WERI-Rb-1 (cell line): ENCODE data around the gene TIMM17A.
A peak's percentile ranks its signal among the peaks of the same experiment; 100 is the strongest.

Source experiments
- DNase-seq: peaks from one replicate; pipeline ENCODE4 v3.0.0-alpha.2; 2020
- H3K27ac ChIP-seq: fragments of 250-450 bp; sonication (Bioruptor Pico); 2 replicates; pipeline ENCODE4 v1.5.1; 2020; ENCODE audit warnings: mild to moderate bottlenecking, moderate library complexity
- H3K27me3 ChIP-seq: fragments of 250-450 bp; sonication (Bioruptor Pico); 2 replicates; pipeline ENCODE4 v1.5.1; 2021; ENCODE audit warnings: mild to moderate bottlenecking, low read depth, moderate library complexity; ENCODE audit not compliant: insufficient read depth, severe bottlenecking
- H3K36me3 ChIP-seq: fragments of 250-450 bp; sonication (Bioruptor Pico); 2 replicates; pipeline ENCODE4 v1.5.1; 2020; ENCODE audit warnings: mild to moderate bottlenecking, moderate library complexity
- H3K4me3 ChIP-seq: 2 replicates; pipeline ENCODE4 v1.5.1; 2011; ENCODE audit warnings: low read depth, mild to moderate bottlenecking, control low read depth, low read length
- H3K9me3 ChIP-seq: fragments of 250-450 bp; sonication (Bioruptor Pico); 2 replicates; pipeline ENCODE4 v1.5.1; 2021; ENCODE audit warnings: mild to moderate bottlenecking, moderate library complexity; ENCODE audit not compliant: severe bottlenecking
- TF ChIP-seq, protein P1 (sequence below): IDR thresholded peaks from 2 replicates; pipeline ENCODE4 v1.5.1; 2011; ENCODE audit warnings: low read depth, mild to moderate bottlenecking, control low read depth, inconsistent platforms, low read length

The TIMM17A gene

GRCh38 chr1:202009326-202010179, 54.2 kb downstream of the TIMM17A start:
- Histone ChIP-seq H3K36me3 (peaks cover 66% of the 10 kb centered on the region), H3K4me3 (no peak overlapping the region), H3K9me3 (no peaks in the 10 kb centered on the region), H3K27me3 (no peaks in the 10 kb centered on the region), H3K27ac (peak overlapping the region; percentile 36)
- TF ChIP-seq, protein P1, sequence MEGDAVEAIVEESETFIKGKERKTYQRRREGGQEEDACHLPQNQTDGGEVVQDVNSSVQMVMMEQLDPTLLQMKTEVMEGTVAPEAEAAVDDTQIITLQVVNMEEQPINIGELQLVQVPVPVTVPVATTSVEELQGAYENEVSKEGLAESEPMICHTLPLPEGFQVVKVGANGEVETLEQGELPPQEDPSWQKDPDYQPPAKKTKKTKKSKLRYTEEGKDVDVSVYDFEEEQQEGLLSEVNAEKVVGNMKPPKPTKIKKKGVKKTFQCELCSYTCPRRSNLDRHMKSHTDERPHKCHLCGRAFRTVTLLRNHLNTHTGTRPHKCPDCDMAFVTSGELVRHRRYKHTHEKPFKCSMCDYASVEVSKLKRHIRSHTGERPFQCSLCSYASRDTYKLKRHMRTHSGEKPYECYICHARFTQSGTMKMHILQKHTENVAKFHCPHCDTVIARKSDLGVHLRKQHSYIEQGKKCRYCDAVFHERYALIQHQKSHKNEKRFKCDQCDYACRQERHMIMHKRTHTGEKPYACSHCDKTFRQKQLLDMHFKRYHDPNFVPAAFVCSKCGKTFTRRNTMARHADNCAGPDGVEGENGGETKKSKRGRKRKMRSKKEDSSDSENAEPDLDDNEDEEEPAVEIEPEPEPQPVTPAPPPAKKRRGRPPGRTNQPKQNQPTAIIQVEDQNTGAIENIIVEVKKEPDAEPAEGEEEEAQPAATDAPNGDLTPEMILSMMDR = peak; percentile 92
- peak; percentile 97 for DNase-seq

- no peaks in the 10 kb centered on the region for H3K27me3 ChIP-seq
- H3K4me3 ChIP-seq = peak within 1 kb of the TSS; percentile 44
- peaks cover 66% of the 10 kb centered on the region for H3K36me3 ChIP-seq
- no peaks in the 10 kb centered on the region for H3K9me3 ChIP-seq
- TF ChIP-seq, protein P1 = peak; percentile 18; the same call in 1 of the 2 replicates
- peak within 1 kb of the TSS; percentile 64 for H3K27ac ChIP-seq
- peak; percentile 98 for DNase-seq
Measured at GRCh38 chr1:202010180-202011015, 55.1 kb downstream of the TIMM17A start, which contains the start of gene ELF3. Gene ELF3, plus strand, starts transcription at chr1:202010587. Its CDS starts 550 bp downstream, at chr1:202011137.

- DNase-seq = no peak
- Histone ChIP-seq H3K27me3 (no peaks in the 10 kb centered on the region), H3K4me3 (no peak overlapping the region), H3K36me3 (peaks cover 64% of the 10 kb centered on the region), H3K27ac (no peak overlapping the region), H3K9me3 (no peaks in the 10 kb centered on the region)
- TF ChIP-seq, protein P1 = 0 out of 2 replicates have a peak, but pooled peaks have one; percentile 1
Measured at GRCh38 chr1:202011994-202012393, 56.7 kb downstream of the TIMM17A start.

GRCh38 chr1:202012544-202013478, 57.5 kb downstream of the TIMM17A start:
- no peak overlapping the region for H3K27ac ChIP-seq
- no peak overlapping the region for H3K4me3 ChIP-seq
- TF ChIP-seq, protein P1 = no peak
- H3K9me3 ChIP-seq = no peaks in the 10 kb centered on the region
- no peaks in the 10 kb centered on the region for H3K27me3 ChIP-seq
- peaks cover 60% of the 10 kb centered on the region for H3K36me3 ChIP-seq
- DNase-seq = no peak

DNA sequence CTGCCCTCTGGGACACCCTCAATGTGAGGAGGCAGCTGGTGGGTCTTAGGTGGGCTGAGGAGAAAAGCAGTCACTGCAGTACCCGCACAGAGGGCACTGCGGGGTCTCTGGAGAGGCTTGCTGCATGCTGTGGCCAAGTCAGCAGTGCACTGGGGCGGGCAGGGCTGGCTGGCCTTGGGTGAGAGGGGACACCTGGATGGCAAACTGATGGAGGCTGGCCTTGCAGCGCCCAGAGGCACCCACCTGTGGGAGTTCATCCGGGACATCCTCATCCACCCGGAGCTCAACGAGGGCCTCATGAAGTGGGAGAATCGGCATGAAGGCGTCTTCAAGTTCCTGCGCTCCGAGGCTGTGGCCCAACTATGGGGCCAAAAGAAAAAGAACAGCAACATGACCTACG, 58.3 kb downstream of the TIMM17A start:
- TF ChIP-seq, protein P1 = no peak
- H3K27ac ChIP-seq = no peak overlapping the region
- no peak overlapping the region for H3K4me3 ChIP-seq
- no peaks in the 10 kb centered on the region for H3K9me3 ChIP-seq
- no peaks in the 10 kb centered on the region for H3K27me3 ChIP-seq
- peaks cover 60% of the 10 kb centered on the region for H3K36me3 ChIP-seq
- no peak for DNase-seq
